ENCODE results near the gene PTK7. TPM values are rescaled to one million over a fixed set of nuclear protein-coding genes. Genes with fewer than 3 reads are reported as not detected.

Gene PTK7
- total and polyA plus RNA-seq, 2 donors (not counting 3 experiments of a cell fraction or from before 2014, with no cell fraction given): 41.9 to 65.6 TPM

GRCh38 chr6:43207286-43207685, 131.2 kb downstream of the PTK7 start:
- Histone ChIP-seq H4K20me1 (replicated peaks; ENCODE audit: control insufficient read depth, extremely low read depth, insufficient read depth, low read length) (no peaks in the 10 kb centered on the region), H2AFZ (ENCODE audit: low read depth, low read length) (no peak overlapping the region), H3K4me3 (replicated peaks in 1 of 3; ENCODE audit: insufficient read depth in 1 of 3, low read depth in 1 of 3, low read length in 3 of 3) (no peak overlapping the region), H3K9ac (replicated peaks; ENCODE audit: extremely low read depth, insufficient read depth, low read length) (no peak overlapping the region), H3K79me2 (ENCODE audit: control insufficient read depth, insufficient read depth, low read length) (no peaks in the 10 kb centered on the region), H3K9me1 (replicated peaks; ENCODE audit: control insufficient read depth, extremely low read depth, insufficient read depth, low read length) (no peaks in the 10 kb centered on the region), H3K27ac (ENCODE audit: insufficient read depth, low read depth, low read length) (no peak overlapping the region), H3K27me3 (ENCODE audit: control insufficient read depth in 2 of 2, insufficient read depth in 2 of 2, low read length in 2 of 2) (no peaks in the 10 kb centered on the region), H3K4me1 (ENCODE audit: control insufficient read depth, extremely low read depth, insufficient read depth, low read length) (peaks cover 15% of the 10 kb centered on the region), H3K4me2 (ENCODE audit: insufficient read depth, low read length) (no peak overlapping the region), H3K36me3 (ENCODE audit: control insufficient read depth in 2 of 2, extremely low read depth in 1 of 2, insufficient read depth in 2 of 2, low read length in 2 of 2) (peaks cover 0 to 7% of the 10 kb centered on the region in 2 experiments), H3K9me3 (replicated peaks; ENCODE audit: control insufficient read depth, insufficient read depth, low read length) (no peaks in the 10 kb centered on the region)
- ChIA-PET CTCF (no interaction called here), POLR2A (no interaction called here)
- intact Hi-C loops (cut with micrococcal nuclease) (no loop called here), dilution Hi-C loops (cut with MboI; ENCODE audit: extremely low pct_ligation_motif_present, low sequenced_read_pairs) (no loop called here)
- FAIRE-seq (no peak), DNase-seq (ENCODE audit: low read depth, low spot score) (no peak)
- BruUV-seq (replicated peaks): no TSS peak
- no peak for TF ChIP-seq MAX (IDR thresholded peaks at IDR 0.05; ENCODE audit: insufficient read depth, insufficient read length)
- no peak for TF ChIP-seq CTCF (IDR thresholded peaks at IDR 0.05; ENCODE audit: extremely low read depth in 1 of 2, insufficient read depth in 1 of 2, low read depth in 1 of 2, low read length in 2 of 2)
- TF ChIP-seq JUN (IDR thresholded peaks at IDR 0.05; ENCODE audit: borderline replicate concordance, insufficient read depth, insufficient read length, low read depth): no peak
- TF ChIP-seq FOS (IDR thresholded peaks at IDR 0.05; ENCODE audit: borderline replicate concordance, insufficient read depth, low read length): no peak
- no peak for TF ChIP-seq POLR2A (IDR thresholded peaks at IDR 0.05; ENCODE audit: low read depth, low read length)
- no peak for TF ChIP-seq POLR2AphosphoS5 (IDR thresholded peaks at IDR 0.05; ENCODE audit: insufficient read depth, low read depth, low read length)
- TF ChIP-seq EZH2 (IDR thresholded peaks at IDR 0.05; ENCODE audit: borderline replicate concordance, low read depth, low read length, severe bottlenecking): no peak
- TF ChIP-seq GATA2 (IDR thresholded peaks at IDR 0.05; ENCODE audit: insufficient read depth, insufficient read length, low read depth, low read length): no peak
- no peak for TF ChIP-seq MYC (IDR thresholded peaks at IDR 0.05; ENCODE audit: low read depth, low read length)

Other genes with a start within 250 kb of the PTK7 start
- 94.4 and 103 TPM in 2 replicates for gene RPL7L1, start 196.7 kb upstream of the PTK7 start, total RNA-seq
- gene RPL7L1, start 196.7 kb upstream of the PTK7 start, polyA plus RNA-seq: 31.1 and 36.9 TPM in 2 replicates
- gene PTCRA, start 160.3 kb upstream of the PTK7 start, total RNA-seq: not detected in 2 replicates
- gene PTCRA, start 160.3 kb upstream of the PTK7 start, polyA plus RNA-seq: 0.13 TPM in 1 of 2 replicates, not detected in the other
- gene CNPY3, start 146.8 kb upstream of the PTK7 start, total RNA-seq: 43.3 and 53.1 TPM in 2 replicates
- 40.8 and 46.4 TPM in 2 replicates for gene CNPY3, start 146.8 kb upstream of the PTK7 start, polyA plus RNA-seq
- 0.42 and 1.2 TPM in 2 replicates for gene GNMT, start 115.6 kb upstream of the PTK7 start, total RNA-seq
- 0.41 and 0.70 TPM in 2 replicates for gene GNMT, start 115.6 kb upstream of the PTK7 start, polyA plus RNA-seq
- 9.9 and 18.1 TPM in 2 replicates for gene PEX6, start 97.1 kb upstream of the PTK7 start, total RNA-seq
- 10.8 and 11.2 TPM in 2 replicates for gene PEX6, start 97.1 kb upstream of the PTK7 start, polyA plus RNA-seq
- gene PPP2R5D, start 91.7 kb upstream of the PTK7 start, total RNA-seq: 45.5 and 51.0 TPM in 2 replicates
- gene PPP2R5D, start 91.7 kb upstream of the PTK7 start, polyA plus RNA-seq: 58.9 and 60.2 TPM in 2 replicates
- 55.6 and 62.5 TPM in 2 replicates for gene MEA1, start 62.4 kb upstream of the PTK7 start, total RNA-seq
- 68.0 and 69.5 TPM in 2 replicates for gene MEA1, start 62.4 kb upstream of the PTK7 start, polyA plus RNA-seq
- 84.6 and 84.8 TPM in 2 replicates for gene KLHDC3, start 62.1 kb upstream of the PTK7 start, total RNA-seq
- gene KLHDC3, start 62.1 kb upstream of the PTK7 start, polyA plus RNA-seq: 120 and 130 TPM in 2 replicates
- 103 TPM in 2 replicates for gene RRP36, start 54.7 kb upstream of the PTK7 start, total RNA-seq
- 35.9 and 40.2 TPM in 2 replicates for gene RRP36, start 54.7 kb upstream of the PTK7 start, polyA plus RNA-seq
- gene CUL7, start 22.5 kb upstream of the PTK7 start, total RNA-seq: 29.4 and 29.7 TPM in 2 replicates
- gene CUL7, start 22.5 kb upstream of the PTK7 start, polyA plus RNA-seq: 33.7 and 35.4 TPM in 2 replicates
- 59.7 and 63.6 TPM in 2 replicates for gene MRPL2, start 16.9 kb upstream of the PTK7 start, total RNA-seq
- 37.6 and 43.1 TPM in 2 replicates for gene MRPL2, start 16.9 kb upstream of the PTK7 start, polyA plus RNA-seq
- gene KLC4, start 16.7 kb upstream of the PTK7 start, total RNA-seq: 26.8 and 26.9 TPM in 2 replicates
- gene KLC4, start 16.7 kb upstream of the PTK7 start, polyA plus RNA-seq: 17.4 and 17.7 TPM in 2 replicates
- 34.4 and 36.2 TPM in 2 replicates for gene SRF, start 95.0 kb downstream of the PTK7 start, total RNA-seq
- gene SRF, start 95.0 kb downstream of the PTK7 start, polyA plus RNA-seq: 55.8 and 61.5 TPM in 2 replicates
- 43.9 and 46.0 TPM in 2 replicates for gene CUL9, start 105.9 kb downstream of the PTK7 start, total RNA-seq
- 36.5 and 38.7 TPM in 2 replicates for gene CUL9, start 105.9 kb downstream of the PTK7 start, polyA plus RNA-seq
- gene DNPH1, start 153.2 kb downstream of the PTK7 start, total RNA-seq: 34.3 and 37.7 TPM in 2 replicates
- gene DNPH1, start 153.2 kb downstream of the PTK7 start, polyA plus RNA-seq: 120 and 131 TPM in 2 replicates
- gene TTBK1, start 167.2 kb downstream of the PTK7 start, total RNA-seq: 0.12 TPM in 1 of 2 replicates, not detected in the other
- 0.06 TPM in 2 replicates for gene TTBK1, start 167.2 kb downstream of the PTK7 start, polyA plus RNA-seq
- not detected in 2 replicates for gene SLC22A7, start 221.9 kb downstream of the PTK7 start, total RNA-seq
- not detected in 2 replicates for gene SLC22A7, start 221.9 kb downstream of the PTK7 start, polyA plus RNA-seq
- gene CRIP3, start 232.5 kb downstream of the PTK7 start, total RNA-seq: not detected in 2 replicates
- not detected in 2 replicates for gene CRIP3, start 232.5 kb downstream of the PTK7 start, polyA plus RNA-seq